GM12874 (cell line): ENCODE results near the gene CFAP206.

ENCODE experiments used
- CTCF ChIP-seq: IDR thresholded peaks from 2 replicates; pipeline ENCODE4 v1.5.1; 2011; ENCODE audit warnings: low read depth, mild to moderate bottlenecking, control low read depth, low read length, moderate library complexity; ENCODE audit not compliant: insufficient read depth

The CFAP206 gene

GRCh38 chr6:87487555-87487954 lies 79.8 kb downstream of the CFAP206 start:
- TF ChIP-seq CTCF = no peak

- no peak for TF ChIP-seq CTCF
Observed at GRCh38 chr6:87494761-87495422, 87.1 kb downstream of the CFAP206 start.

GRCh38 chr6:87498048-87498447 lies 90.3 kb downstream of the CFAP206 start:
- no peak for TF ChIP-seq CTCF

- TF ChIP-seq CTCF = no peak
Observed at GRCh38 chr6:87501809-87502572, 94.2 kb downstream of the CFAP206 start.

DNA sequence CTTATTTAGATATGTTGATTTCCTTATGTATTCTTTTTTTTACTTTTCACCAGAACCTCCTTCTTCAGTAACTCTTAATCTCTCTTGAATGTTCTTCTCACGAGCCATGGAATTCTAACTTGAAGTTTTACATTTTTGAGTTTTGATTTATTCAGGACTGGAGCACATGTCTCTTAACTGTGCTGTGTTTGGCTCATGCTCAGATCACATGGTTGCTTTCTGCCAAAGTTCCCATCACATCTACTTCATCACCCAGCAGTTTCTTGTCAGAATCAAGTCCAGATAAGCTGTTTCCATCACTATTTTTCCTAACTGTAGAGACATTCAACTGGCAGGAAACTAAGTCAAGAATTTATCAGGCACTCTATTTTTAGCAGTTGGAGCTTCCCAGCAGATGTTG lies 96.7 kb downstream of the CFAP206 start:
- TF ChIP-seq CTCF = no peak
